GM23248 (cell line): ENCODE data around the gene SLC13A3.

Source experiments
- EZH2 ChIP-seq: fragments of 200-600 bp; sonication (generic); IDR thresholded peaks from 2 replicates; pipeline ENCODE4 v1.6.1; 2018; ENCODE audit warnings: antibody characterized with exemption, mild to moderate bottlenecking; ENCODE audit not compliant: insufficient read depth, poor library complexity, severe bottlenecking
- EZH2phosphoT487 ChIP-seq: fragments of 200-600 bp; sonication (generic); IDR thresholded peaks from 2 replicates; pipeline ENCODE4 v1.6.1; 2018; ENCODE audit warnings: antibody characterized with exemption, moderate library complexity, mild to moderate bottlenecking, low read depth; ENCODE audit not compliant: insufficient read depth

- TF ChIP-seq EZH2 (no peak), EZH2phosphoT487 (no peak)
Observed at GRCh38 chr20:46566125-46566524, 85.1 kb downstream of the SLC13A3 start.
